Mucosa of rectum (tissue), 2 donors: ENCODE results near the gene DNAJC16.
A peak's percentile ranks its signal among the peaks of the same experiment; 100 is the strongest.
"Not testable (repeated sequence)": the region's sequence is repeated elsewhere in the genome, so short reads cannot be mapped to it uniquely, and the experiment has no call there.

Source experiments
- H3K27ac ChIP-seq, 2 donors: one replicate each; pipeline ENCODE4 v1.7.0; 2013; ENCODE audit warnings: inconsistent platforms in 2 of 2, low read depth in 2 of 2, low read length in 2 of 2
- H3K27me3 ChIP-seq, 2 donors: one replicate each; pipeline ENCODE4 v1.7.0; 2013; ENCODE audit warnings: low read length in 2 of 2; ENCODE audit not compliant: control insufficient read depth in 2 of 2, insufficient read depth in 2 of 2
- H3K36me3 ChIP-seq, 2 donors: one replicate each; pipeline ENCODE4 v1.7.0; 2013; ENCODE audit warnings: low read length in 2 of 2; ENCODE audit not compliant: control insufficient read depth in 2 of 2, insufficient read depth in 2 of 2
- H3K4me1 ChIP-seq, 2 donors: one replicate each; pipeline ENCODE4 v1.7.0; 2013; ENCODE audit warnings: low read length in 2 of 2, mild to moderate bottlenecking in 1 of 2; ENCODE audit not compliant: control insufficient read depth in 2 of 2, insufficient read depth in 2 of 2
- H3K4me3 ChIP-seq, 2 donors: one replicate each; pipeline ENCODE4 v1.7.0; 2013; ENCODE audit warnings: low read length in 2 of 2
- H3K9ac ChIP-seq, 2 donors: one replicate each; pipeline ENCODE4 v1.7.0; 2013; ENCODE audit warnings: low read length in 2 of 2, low read depth in 1 of 2, mild to moderate bottlenecking in 1 of 2
- H3K9me3 ChIP-seq, 2 donors: one replicate each; pipeline ENCODE4 v1.7.0; 2013; ENCODE audit warnings: low read length in 2 of 2; ENCODE audit not compliant: control insufficient read depth in 2 of 2
- donor health status: healthy.
- donor health status: Normal muscosa, but diverticular disease.

Gene DNAJC16

DNA sequence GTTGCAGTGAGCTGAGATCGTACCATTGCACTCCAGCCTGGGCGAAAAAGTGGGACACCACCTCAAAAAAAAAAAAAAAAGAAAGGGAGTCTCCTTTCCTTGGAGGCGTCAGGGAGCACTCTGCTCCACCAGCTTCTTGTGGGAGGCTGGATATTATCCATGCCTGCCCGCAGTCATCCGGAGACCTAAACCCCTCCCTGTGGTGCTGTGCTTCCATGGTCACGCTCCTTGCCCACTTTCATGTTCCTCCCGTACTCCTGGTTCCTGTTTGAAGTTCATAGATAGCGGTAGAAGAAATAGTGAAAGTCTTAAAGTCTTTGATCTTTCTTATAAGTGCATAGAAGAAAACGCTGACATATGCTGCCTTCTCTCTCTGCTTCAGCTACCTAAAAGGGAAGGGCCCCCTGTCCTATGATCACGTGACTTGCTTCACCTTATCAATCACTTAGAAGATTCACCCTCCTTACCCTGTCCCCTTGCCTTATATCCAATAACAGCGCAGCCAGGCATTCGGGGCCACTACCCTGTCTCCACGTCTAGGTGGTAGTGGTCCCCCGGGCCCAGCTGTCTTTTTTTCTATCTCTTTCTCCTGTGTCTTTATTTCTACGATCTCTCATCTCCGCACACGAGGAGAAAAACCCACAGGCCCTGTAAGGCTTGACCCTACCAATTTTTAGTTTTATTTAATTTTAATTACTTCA lies 5.3 kb upstream of the DNAJC16 start:
- not testable (repeated sequence) for H3K27ac ChIP-seq, H3K9me3 ChIP-seq, H3K4me3 ChIP-seq, H3K27me3 ChIP-seq, H3K9ac ChIP-seq
- H3K4me1 ChIP-seq, result peaks cover 19% of the 10 kb centered on the region in 2 donors
- peaks cover 0 to 14% of the 10 kb centered on the region in 2 donors for H3K36me3 ChIP-seq

DNA sequence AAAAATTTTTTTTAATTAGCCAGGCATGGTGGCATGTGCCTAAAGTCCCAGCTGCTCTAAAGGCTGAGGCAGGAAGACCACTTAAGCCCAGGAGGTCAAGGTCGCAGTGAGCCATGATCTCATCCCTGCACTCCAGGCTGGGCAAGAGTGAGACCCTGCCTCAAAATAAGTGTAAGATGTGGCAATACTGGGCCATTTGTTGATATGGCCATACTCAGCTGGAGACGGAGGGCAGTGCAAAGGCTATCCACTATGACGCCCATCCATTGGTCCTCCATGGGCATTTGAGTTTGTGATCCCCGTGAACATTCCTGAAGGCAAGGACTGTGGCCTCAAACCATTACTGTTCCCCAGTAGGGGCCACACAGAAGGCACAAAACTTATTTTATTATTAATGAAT lies 4.1 kb upstream of the DNAJC16 start:
- Histone ChIP-seq H3K9me3 (no peaks in the 10 kb centered on the region), H3K27me3 (no peaks in the 10 kb centered on the region), H3K4me3 (no peak overlapping the region), H3K36me3 (peaks cover 0 to 5% of the 10 kb centered on the region in 2 donors), H3K9ac (no peak overlapping the region), H3K4me1 (peaks cover 24 to 25% of the 10 kb centered on the region in 2 donors), H3K27ac (no peak overlapping the region)

DNA sequence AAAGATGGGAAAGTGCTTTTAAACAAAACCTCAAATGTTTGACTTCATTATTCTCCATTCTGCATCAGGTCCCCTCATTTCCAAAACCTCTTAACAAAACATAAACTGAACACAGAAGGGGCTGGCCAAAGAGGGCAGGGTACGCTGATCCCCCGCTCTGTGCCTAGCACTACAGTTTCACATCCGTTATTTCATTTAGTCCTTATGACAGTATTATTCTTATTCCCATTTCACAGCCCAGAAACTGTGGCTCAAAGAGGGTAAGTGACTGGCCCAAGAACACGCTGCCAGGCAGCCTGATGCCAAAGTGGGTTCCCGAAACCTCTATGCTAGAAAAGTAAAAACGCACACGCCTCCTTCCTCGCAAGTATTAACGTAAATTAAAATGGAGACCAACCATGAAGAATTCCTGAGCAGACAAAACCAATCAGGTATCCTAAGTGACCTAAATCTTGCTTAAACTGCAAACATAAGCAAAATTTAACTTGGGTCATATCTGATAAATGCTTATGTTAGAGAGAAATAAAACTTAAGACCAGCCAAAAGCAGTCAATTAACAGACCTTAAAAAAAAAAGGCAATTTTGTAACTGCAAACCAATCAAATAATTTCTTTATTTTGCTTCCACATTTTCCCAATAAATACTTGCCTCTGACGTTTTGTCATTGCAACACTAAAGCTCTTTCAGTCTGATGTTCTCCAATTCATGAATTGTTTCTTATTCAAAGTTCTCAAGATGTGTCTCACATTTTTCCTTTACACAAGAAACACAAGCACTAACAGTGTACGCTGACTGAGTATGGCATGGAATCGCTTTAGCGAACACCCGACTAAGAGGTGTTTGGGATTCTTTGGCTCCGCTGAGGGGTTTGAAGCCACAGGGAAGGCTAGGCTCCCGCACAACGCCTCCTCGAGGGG lies 3.3 kb upstream of the DNAJC16 start:
- H3K9me3 ChIP-seq, result no peaks in the 10 kb centered on the region
- H3K27me3 ChIP-seq, result no peaks in the 10 kb centered on the region
- H3K9ac ChIP-seq, result peak overlapping the region; percentile 88 to 97
- H3K27ac ChIP-seq, result peak overlapping the region; percentile 94 to 98
- H3K36me3 ChIP-seq, result peaks cover 0 to under 1% of the 10 kb centered on the region in 2 donors
- peak overlapping the region; percentile 82 to 84 for H3K4me3 ChIP-seq
- peaks cover 28% of the 10 kb centered on the region in 2 donors for H3K4me1 ChIP-seq

DNA sequence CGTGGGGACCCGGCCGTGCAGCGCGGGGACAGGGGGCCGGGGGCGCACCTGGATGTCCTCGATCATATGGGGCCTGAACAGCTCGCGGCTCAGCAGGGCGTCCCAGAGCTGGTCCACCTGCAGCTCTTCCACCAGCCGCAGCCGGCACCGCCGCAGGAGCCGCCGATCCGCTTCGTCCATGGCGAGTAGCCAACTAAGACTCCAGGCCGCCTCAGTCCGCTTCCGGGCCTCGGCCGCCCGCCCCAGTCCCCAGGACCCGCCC lies 2.7 kb upstream of the DNAJC16 start, which contains the start of gene CASP9:
TSS of gene CASP9 (minus strand) at position 195 of the 262 bp plus-strand sequence. CDS start at position 180, 15 bp downstream.
- H3K4me1 ChIP-seq, result peaks cover 28% of the 10 kb centered on the region in 2 donors
- peak within 1 kb of the TSS; percentile 86 to 95 for H3K4me3 ChIP-seq
- H3K27ac ChIP-seq, result peak within 1 kb of the TSS; percentile 99
- H3K9me3 ChIP-seq, result no peaks in the 10 kb centered on the region
- peak within 1 kb of the TSS; percentile 88 to 97 for H3K9ac ChIP-seq
- no peaks in the 10 kb centered on the region for H3K27me3 ChIP-seq
- no peaks in the 10 kb centered on the region for H3K36me3 ChIP-seq

DNA sequence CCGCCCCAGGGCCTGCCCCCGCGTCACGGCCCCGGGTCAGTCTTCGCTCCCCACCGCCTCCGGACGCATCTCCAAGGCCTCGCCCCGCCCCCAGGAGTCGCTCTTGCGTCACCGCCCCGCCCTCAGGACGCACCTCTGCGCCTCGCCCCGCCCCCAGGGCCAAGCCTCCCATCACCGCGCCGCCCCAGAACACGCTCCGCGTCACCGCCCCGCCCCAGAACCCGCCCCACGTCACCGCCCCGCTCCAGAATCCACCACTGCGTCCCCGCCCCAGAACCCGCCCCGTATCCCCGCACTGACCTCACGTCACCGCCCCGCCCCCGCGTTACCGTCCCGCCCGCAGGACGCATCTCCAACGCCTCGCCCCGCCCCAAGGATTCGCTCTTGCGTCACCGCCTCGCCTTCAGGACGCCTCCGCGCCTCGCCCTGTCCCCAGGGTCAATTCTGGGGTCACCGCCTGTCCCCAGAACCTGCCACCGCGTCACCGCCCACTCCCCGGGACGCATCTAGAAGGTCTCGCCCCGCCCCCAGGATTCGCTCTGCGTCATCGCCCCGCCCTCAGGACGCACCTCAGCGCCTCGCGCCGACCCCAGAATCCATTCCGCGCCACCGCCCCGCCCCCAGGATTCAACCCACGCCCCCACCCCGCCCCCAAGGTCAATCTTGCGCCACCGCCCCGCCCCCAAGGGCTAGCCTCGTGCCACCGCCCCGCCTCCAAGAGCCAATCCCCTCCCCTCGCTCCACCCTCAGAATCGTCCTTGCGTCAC lies 2.2 kb upstream of the DNAJC16 start:
- peak overlapping the region; percentile 99 for H3K27ac ChIP-seq

DNA sequence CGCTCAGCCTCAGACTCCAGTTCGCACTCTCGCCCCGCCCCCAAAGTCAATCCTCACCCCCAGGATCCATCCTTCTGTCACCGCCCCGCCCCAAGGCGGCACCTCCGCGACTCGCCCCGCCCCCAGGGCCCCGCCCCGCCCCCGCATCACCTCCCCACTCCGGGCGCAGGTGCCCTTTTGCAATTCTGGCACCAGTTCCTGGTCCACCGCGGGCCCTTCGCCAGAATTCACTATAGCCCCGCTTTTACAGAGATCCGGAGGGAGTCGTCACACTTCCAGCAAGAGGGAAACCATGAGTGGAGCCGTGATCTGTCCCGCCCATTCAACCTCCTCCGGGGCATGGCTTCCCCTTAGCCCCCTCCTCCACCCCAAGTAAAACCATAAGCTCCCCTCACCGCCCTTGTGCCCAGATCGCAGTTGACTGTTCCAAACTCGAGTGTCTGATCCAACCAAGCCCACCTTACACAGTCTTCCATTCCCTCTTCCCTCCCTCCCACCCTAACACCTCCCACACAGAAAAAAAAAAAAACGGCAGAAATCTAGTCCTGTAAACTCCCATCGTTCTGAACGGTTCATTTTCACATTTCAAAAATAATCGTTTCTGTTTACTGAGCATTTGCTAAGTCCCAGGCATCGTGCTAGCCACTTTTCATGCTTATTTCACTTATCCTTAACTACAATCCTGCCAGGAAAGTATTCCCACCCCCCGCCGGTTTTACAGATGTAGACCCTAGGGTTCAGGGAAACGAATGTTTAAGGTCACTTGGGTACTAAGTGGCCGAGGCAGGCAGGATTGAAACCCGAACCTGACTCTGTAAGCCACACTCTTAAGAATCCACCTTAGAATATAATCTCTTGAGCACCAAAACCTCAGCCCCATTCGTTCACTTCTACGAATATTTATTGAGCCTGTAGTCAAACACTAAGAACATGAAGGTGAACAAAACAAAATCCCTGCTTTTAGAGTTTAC lies 1.3 kb upstream of the DNAJC16 start:
- no peaks in the 10 kb centered on the region for H3K27me3 ChIP-seq
- no peaks in the 10 kb centered on the region for H3K9me3 ChIP-seq
- H3K27ac ChIP-seq, result peak overlapping the region; percentile 99
- peaks cover 0 to 2% of the 10 kb centered on the region in 2 donors for H3K36me3 ChIP-seq
- peak overlapping the region; percentile 76 to 90 for H3K9ac ChIP-seq
- peaks cover 28% of the 10 kb centered on the region in 2 donors for H3K4me1 ChIP-seq
- peak overlapping the region; percentile 72 to 95 for H3K4me3 ChIP-seq

More for the DNA sequence above, 2.2 kb upstream of the DNAJC16 start:
- peak overlapping the region in 1 of 2 donors; percentile 80 for H3K9ac ChIP-seq
- H3K4me1 ChIP-seq, result peaks cover 28% of the 10 kb centered on the region in 2 donors
- peak overlapping the region; percentile 82 to 86 for H3K4me3 ChIP-seq
- no peaks in the 10 kb centered on the region for H3K27me3 ChIP-seq
- no peaks in the 10 kb centered on the region for H3K9me3 ChIP-seq
- H3K36me3 ChIP-seq, result no peaks in the 10 kb centered on the region

DNA sequence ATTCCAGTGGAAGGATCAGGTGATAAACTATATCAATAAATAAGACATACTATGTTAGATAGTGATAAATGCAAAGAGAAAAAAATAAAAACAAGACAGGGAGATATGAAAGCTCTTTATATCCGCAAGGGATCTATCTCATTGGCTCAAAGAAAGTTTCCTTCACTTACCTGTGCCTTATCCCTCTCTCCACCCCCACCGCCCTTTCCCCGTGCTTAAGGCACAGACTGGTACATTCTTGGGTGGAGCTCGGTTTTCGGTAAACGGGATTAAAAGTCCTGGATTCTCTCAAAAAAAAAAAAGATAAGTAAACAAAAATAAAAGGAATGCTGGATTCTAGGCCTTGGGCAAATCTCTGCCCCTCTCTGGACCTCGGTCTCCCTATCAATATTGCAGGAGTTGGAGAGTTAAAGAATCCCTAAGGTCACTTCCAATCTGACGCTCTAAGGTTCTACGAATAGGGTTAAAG lies 593 bp upstream of the DNAJC16 start:
- Histone ChIP-seq H3K9ac (peak overlapping the region; percentile 76 to 90), H3K27ac (peak overlapping the region; percentile 99), H3K4me3 (peak overlapping the region; percentile 72 to 95), H3K36me3 (peaks cover 4 to 6% of the 10 kb centered on the region in 2 donors), H3K4me1 (peaks cover 28% of the 10 kb centered on the region in 2 donors), H3K9me3 (no peaks in the 10 kb centered on the region), H3K27me3 (no peaks in the 10 kb centered on the region)

DNA sequence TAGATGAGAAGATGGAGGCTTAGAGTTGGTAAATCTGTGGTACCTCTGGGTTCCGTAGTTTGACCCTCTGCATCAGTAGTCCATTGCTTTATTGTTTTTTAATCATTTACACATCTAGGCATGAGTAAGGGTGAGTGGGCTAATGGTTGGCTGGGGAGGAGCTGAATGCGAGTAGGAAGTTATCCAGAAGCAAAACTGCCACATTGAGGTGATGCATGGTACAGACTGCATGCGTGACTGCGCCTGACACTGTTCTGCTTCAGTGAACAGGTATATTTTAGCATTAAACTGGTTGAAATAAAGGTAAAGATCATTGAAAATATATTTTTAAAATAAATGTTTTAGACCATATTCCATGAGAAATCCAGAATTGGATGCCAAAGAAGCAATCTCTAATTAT lies 4.4 kb downstream of the DNAJC16 start:
- peaks cover 17 to 22% of the 10 kb centered on the region in 2 donors for H3K36me3 ChIP-seq

DNA sequence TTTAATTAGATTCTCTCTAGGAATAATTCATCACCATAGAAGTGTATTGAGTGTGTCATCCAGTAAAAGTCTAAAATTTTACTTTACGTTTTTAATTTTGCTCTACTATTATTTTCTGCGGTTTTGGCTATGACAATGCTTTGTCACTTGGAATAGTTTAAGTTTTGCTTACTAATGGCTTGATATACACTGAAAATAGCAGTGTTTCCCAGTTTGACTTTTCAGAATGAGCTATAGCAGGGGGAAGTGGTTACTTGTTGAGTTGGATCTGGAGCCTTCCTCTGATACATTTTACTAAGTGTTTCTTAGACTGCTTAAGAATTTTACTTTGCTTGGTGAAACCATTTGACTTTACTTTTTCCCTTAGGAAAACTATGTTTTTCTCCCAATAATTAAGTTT lies 5.0 kb downstream of the DNAJC16 start:
- Histone ChIP-seq H3K4me3 (no peak overlapping the region), H3K4me1 (peaks cover 8 to 10% of the 10 kb centered on the region in 2 donors), H3K9me3 (no peaks in the 10 kb centered on the region), H3K27ac (no peak overlapping the region), H3K27me3 (no peaks in the 10 kb centered on the region), H3K9ac (no peak overlapping the region), H3K36me3 (peaks cover 17 to 27% of the 10 kb centered on the region in 2 donors)

More for the DNA sequence above, 4.4 kb downstream of the DNAJC16 start:
- Histone ChIP-seq H3K27me3 (no peaks in the 10 kb centered on the region), H3K9me3 (no peaks in the 10 kb centered on the region), H3K4me3 (no peak overlapping the region), H3K27ac (no peak overlapping the region), H3K9ac (no peak overlapping the region), H3K4me1 (peaks cover 11 to 13% of the 10 kb centered on the region in 2 donors)
